ENCODE measurements around the gene NELFA.

DNA sequence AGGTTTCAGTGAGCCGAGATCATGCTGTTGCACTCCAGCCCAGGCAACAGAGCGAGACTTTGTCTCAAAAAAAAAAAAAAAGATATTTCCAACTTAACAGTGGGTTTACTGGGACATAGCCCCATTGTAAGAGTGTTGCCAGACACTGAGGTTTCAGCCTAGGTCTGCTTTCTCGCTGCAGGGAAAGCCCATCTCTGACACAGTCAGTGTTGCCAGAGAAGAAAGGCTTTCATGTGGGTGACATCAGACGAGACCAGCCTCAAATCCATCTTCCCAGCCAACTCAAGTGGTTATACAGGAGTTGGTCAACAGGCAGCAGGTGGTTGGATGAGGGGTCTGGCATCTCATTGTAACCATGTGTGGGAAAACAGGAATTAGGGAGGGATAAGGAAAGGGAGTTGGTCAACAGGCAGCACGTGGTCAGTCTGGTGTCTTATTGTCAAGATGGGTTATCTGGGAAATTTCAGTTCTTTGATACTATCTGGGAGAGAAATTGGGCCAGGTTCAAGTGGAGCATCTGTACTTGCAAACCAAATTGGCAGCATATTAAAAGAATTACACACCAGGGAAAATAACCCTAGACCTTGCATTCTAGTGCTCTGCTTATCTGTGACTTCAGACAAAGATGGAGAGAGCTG is 41.1 kb downstream of the NELFA start:
- TF ChIP-seq POLR2A (IDR thresholded peaks at IDR 0.05), result no peak
- TF ChIP-seq, protein P1, sequence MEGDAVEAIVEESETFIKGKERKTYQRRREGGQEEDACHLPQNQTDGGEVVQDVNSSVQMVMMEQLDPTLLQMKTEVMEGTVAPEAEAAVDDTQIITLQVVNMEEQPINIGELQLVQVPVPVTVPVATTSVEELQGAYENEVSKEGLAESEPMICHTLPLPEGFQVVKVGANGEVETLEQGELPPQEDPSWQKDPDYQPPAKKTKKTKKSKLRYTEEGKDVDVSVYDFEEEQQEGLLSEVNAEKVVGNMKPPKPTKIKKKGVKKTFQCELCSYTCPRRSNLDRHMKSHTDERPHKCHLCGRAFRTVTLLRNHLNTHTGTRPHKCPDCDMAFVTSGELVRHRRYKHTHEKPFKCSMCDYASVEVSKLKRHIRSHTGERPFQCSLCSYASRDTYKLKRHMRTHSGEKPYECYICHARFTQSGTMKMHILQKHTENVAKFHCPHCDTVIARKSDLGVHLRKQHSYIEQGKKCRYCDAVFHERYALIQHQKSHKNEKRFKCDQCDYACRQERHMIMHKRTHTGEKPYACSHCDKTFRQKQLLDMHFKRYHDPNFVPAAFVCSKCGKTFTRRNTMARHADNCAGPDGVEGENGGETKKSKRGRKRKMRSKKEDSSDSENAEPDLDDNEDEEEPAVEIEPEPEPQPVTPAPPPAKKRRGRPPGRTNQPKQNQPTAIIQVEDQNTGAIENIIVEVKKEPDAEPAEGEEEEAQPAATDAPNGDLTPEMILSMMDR (IDR thresholded peaks at IDR 0.05), result no peak

All from lower leg skin (tissue), 3 donors.